ENCODE measurements around the gene CAPZA3. TPM values are rescaled to one million over a fixed set of nuclear protein-coding genes. Genes with fewer than 3 reads are reported as not detected.
"Not testable (repeated sequence)": the region's sequence is repeated elsewhere in the genome, so short reads cannot be mapped to it uniquely, and the experiment has no call there.

The CAPZA3 gene, protein sequence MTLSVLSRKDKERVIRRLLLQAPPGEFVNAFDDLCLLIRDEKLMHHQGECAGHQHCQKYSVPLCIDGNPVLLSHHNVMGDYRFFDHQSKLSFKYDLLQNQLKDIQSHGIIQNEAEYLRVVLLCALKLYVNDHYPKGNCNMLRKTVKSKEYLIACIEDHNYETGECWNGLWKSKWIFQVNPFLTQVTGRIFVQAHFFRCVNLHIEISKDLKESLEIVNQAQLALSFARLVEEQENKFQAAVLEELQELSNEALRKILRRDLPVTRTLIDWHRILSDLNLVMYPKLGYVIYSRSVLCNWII
- total RNA-seq = not detected
- polyA plus RNA-seq (ENCODE audit: insufficient read length in 2 of 2) = not detected
- long read RNA-seq, donor 1 = 0 reads
- long read RNA-seq, donor 2 = 0 reads
- long read RNA-seq, donor 3 = 0 reads
- long read RNA-seq, donor 4 = 0 reads

DNA sequence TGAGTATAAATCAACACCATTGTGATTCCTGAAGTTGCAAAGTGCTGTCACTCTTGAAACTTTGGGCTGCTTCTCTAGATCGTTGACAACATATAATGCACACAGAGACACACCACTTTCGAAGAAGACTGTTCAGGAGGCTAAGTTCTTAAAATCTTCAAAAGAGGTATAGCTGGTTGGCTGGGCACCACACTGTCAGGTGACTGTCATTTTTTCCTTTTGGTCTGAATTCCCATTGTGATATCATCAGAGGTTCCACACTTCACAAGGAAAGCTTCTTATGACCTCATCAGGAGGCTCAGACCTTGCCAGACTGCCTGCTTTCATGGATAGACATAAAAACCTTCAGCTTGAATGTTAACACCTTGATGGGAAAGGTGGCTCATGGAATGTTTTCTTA lies at the start of gene CAPZA3, which contains the start of gene PLCZ1:
TSS of gene CAPZA3 (plus strand) at position 301 of the 400 bp plus-strand sequence. CDS start 150 bp downstream, outside the sequence.
TSS of gene PLCZ1 (minus strand) at position 194 of the 400 bp plus-strand sequence. CDS start 641 bp downstream, outside the sequence.
- Histone ChIP-seq H3K27ac (ENCODE audit: low read depth, low read length) (no peak within 1 kb of the TSS), H3K4me3 (ENCODE audit: low read depth, low read length) (no peak within 1 kb of the TSS), H3K27me3 (ENCODE audit: control insufficient read depth, insufficient read depth, low read length) (no peaks in the 10 kb centered on the region), H3K9me3 (ENCODE audit: control insufficient read depth, insufficient read depth, low read length) (no peaks in the 10 kb centered on the region), H3K4me1 (ENCODE audit: control insufficient read depth, insufficient read depth, low read length) (no peaks in the 10 kb centered on the region), H3K36me3 (ENCODE audit: control insufficient read depth, insufficient read depth, low read length) (no peaks in the 10 kb centered on the region)
- 58% methylated on average over 2 of the region's 2 CpGs for WGBS (ENCODE audit: insufficient coverage)
- no peak for DNase-seq (ENCODE audit: low read depth in 4 of 6, low spot score in 6 of 6)

DNA sequence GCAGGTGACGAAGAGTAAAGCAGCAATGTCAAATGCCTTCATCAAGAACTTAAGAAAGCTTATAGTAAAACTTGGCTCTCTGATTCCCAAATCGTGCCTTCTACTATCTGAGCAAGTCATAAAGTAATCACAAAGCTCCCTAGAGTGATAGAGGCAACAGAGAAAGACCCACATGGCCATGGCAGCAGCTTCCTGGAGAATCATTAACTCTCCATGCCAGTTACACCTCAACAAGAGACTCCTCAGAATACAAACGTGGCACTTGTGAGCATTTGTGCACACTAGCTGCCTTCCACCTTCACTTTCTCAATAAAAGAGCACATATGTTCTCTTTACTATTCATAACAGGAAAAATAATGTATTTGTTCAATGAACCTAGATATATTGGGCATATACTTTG lies 48.1 kb upstream of the CAPZA3 start:
- Histone ChIP-seq H3K4me3 (ENCODE audit: low read depth, low read length) (no peak overlapping the region), H3K4me1 (ENCODE audit: control insufficient read depth, insufficient read depth, low read length) (no peaks in the 10 kb centered on the region), H3K27me3 (ENCODE audit: control insufficient read depth, insufficient read depth, low read length) (no peaks in the 10 kb centered on the region), H3K27ac (ENCODE audit: low read depth, low read length) (no peak overlapping the region), H3K9me3 (ENCODE audit: control insufficient read depth, insufficient read depth, low read length) (no peaks in the 10 kb centered on the region), H3K36me3 (ENCODE audit: control insufficient read depth, insufficient read depth, low read length) (no peaks in the 10 kb centered on the region)
- no peak for DNase-seq (ENCODE audit: low read depth in 4 of 6, low spot score in 6 of 6)
- WGBS (ENCODE audit: insufficient coverage) = 82% methylated on average over 2 of the region's 3 CpGs

DNA sequence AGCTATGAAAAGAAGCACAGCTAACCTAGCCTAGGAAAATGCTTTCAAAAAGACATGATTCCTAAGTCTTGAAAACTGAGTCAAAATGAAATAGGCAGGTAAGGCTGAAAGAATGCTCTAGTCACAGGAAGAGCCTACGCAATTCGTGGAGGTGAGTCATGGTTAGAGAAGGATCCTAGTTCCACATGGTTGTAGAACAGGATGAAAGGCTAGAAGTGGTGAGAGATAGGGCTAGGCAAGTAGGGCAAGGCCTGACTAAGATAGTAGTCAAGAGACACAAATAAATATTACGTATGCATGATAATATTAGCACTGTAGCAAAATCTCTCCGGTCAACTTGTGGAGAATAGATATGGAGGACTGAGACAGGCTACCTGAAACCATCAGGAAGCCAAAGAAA lies 47.3 kb upstream of the CAPZA3 start:
- H3K4me1 ChIP-seq (ENCODE audit: control insufficient read depth, insufficient read depth, low read length) = no peaks in the 10 kb centered on the region

DNA sequence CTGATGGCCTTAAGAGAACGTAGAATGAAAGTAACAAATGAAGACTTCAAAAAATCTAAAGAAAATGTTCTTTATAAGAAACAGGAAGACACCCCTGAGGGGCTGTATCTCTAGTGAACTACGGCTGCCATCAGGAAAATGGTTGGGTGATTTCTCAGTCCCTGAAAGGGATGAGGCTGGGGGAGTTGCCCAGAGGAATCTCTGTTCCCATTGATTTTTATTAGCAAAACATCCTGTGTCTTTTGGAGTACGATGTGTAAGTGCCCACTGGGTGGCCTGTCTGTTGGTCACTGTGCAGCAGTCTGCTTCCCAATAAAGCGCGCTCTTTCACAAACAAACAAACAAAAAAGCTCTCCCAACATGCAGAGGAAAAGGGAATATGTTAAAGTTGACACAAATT lies 43.9 kb upstream of the CAPZA3 start:
- DNase-seq (ENCODE audit: low read depth in 4 of 6, low spot score in 6 of 6); H3K9me3 ChIP-seq (ENCODE audit: control insufficient read depth, insufficient read depth, low read length); H3K4me3 ChIP-seq (ENCODE audit: low read depth, low read length); H3K27ac ChIP-seq (ENCODE audit: low read depth, low read length); H3K4me1 ChIP-seq (ENCODE audit: control insufficient read depth, insufficient read depth, low read length); H3K36me3 ChIP-seq (ENCODE audit: control insufficient read depth, insufficient read depth, low read length); H3K27me3 ChIP-seq (ENCODE audit: control insufficient read depth, insufficient read depth, low read length): not testable (repeated sequence)
- whole genome bisulfite sequencing (ENCODE audit: insufficient coverage) = no CpG with 5 or more reads among the region's 5 CpGs

More for the DNA sequence above, 47.3 kb upstream of the CAPZA3 start:
- Histone ChIP-seq H3K36me3 (ENCODE audit: control insufficient read depth, insufficient read depth, low read length) (no peaks in the 10 kb centered on the region), H3K4me3 (ENCODE audit: low read depth, low read length) (no peak overlapping the region), H3K27ac (ENCODE audit: low read depth, low read length) (no peak overlapping the region), H3K27me3 (ENCODE audit: control insufficient read depth, insufficient read depth, low read length) (no peaks in the 10 kb centered on the region), H3K9me3 (ENCODE audit: control insufficient read depth, insufficient read depth, low read length) (no peaks in the 10 kb centered on the region)
- WGBS (ENCODE audit: insufficient coverage) = 97% methylated on average over 3 of the region's 4 CpGs
- no peak for DNase-seq (ENCODE audit: low read depth in 4 of 6, low spot score in 6 of 6)

DNA sequence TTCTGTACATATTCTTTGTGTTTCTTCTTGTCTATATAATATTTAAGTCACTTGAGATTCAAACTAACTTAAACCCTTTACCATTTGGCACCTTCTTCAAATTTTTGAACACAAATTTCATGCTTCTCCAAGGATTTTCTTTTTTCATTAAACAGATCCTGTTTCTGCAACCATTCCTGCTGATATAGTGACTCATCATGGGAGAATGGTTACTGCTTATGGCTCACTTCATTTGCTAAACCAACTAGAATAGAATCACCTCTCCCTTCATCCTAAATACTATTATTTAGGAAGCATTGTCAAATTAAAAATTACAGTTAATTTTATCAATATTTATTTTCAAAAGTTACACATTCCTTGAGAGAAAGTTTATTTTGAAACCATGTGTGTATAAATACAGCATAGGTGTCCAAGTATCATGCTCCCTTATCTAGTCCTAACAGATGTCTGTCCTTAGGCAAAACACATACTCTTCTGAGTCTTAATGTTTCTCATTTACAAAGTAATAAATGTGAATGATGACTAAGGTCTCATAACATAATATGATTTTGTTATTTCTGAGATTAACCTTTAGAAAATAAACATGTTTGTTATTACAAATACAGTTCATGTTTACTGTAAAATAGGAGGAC lies 40.8 kb upstream of the CAPZA3 start:
- no peaks in the 10 kb centered on the region for H3K9me3 ChIP-seq (ENCODE audit: control insufficient read depth, insufficient read depth, low read length)
- no peaks in the 10 kb centered on the region for H3K4me1 ChIP-seq (ENCODE audit: control insufficient read depth, insufficient read depth, low read length)
- H3K4me3 ChIP-seq (ENCODE audit: low read depth, low read length) = no peak overlapping the region
- DNase-seq (ENCODE audit: low read depth in 4 of 6, low spot score in 6 of 6) = no peak
- no peaks in the 10 kb centered on the region for H3K27me3 ChIP-seq (ENCODE audit: control insufficient read depth, insufficient read depth, low read length)
- H3K27ac ChIP-seq (ENCODE audit: low read depth, low read length) = no peak overlapping the region
- H3K36me3 ChIP-seq (ENCODE audit: control insufficient read depth, insufficient read depth, low read length) = no peaks in the 10 kb centered on the region

DNA sequence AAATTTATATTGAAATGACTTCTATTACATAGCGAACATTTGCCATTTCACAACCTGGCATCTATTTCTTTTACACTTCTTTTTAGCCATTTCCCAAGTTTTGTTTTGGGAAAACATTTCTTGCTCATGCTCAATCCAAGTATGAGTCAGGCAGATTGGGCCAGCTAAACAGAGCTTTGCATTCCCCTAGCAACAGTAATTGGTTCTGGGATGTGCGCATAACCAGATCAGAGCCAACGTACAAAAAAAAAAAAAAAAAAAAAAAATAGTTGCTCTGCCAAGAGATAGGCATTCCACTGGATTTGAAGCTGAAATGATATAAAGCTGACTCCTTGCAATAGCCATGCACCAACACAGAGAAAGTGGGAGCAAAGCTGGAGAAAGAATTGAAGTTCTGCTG lies 37.6 kb upstream of the CAPZA3 start:
- Histone ChIP-seq H3K4me1 (ENCODE audit: control insufficient read depth, insufficient read depth, low read length) (no peaks in the 10 kb centered on the region), H3K4me3 (ENCODE audit: low read depth, low read length) (no peak overlapping the region), H3K27ac (ENCODE audit: low read depth, low read length) (no peak overlapping the region), H3K9me3 (ENCODE audit: control insufficient read depth, insufficient read depth, low read length) (no peaks in the 10 kb centered on the region), H3K36me3 (ENCODE audit: control insufficient read depth, insufficient read depth, low read length) (no peaks in the 10 kb centered on the region), H3K27me3 (ENCODE audit: control insufficient read depth, insufficient read depth, low read length) (no peaks in the 10 kb centered on the region)
- DNase-seq (ENCODE audit: low read depth in 4 of 6, low spot score in 6 of 6) = peak in 2 of 6 donors; percentile 5 to 51
- no CpG with 5 or more reads among the region's 3 CpGs for WGBS (ENCODE audit: insufficient coverage)

DNA sequence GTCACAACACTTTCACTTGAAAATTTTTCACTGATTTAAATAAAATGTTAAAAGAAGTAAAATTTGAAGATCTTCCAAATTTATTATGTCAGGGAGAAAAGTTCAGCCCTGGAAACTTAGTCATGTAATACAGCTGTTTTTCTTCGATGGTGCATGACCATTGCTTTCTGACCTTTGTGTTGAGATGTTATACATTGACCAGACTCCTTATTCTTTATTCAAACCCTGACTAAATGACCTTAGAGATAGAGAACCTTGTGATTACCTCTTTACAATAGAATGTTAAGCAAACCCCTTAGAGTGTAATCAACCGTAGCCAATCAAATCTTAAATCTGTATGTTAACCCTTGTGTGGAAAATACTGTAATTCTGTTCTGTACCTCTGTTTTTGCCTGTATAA lies 34.6 kb upstream of the CAPZA3 start:
- H3K36me3 ChIP-seq (ENCODE audit: control insufficient read depth, insufficient read depth, low read length) = no peaks in the 10 kb centered on the region
- no peaks in the 10 kb centered on the region for H3K9me3 ChIP-seq (ENCODE audit: control insufficient read depth, insufficient read depth, low read length)
- no peak overlapping the region for H3K27ac ChIP-seq (ENCODE audit: low read depth, low read length)
- no CpG with 5 or more reads among the region's 2 CpGs for WGBS (ENCODE audit: insufficient coverage)
- no peaks in the 10 kb centered on the region for H3K4me1 ChIP-seq (ENCODE audit: control insufficient read depth, insufficient read depth, low read length)
- no peak overlapping the region for H3K4me3 ChIP-seq (ENCODE audit: low read depth, low read length)
- H3K27me3 ChIP-seq (ENCODE audit: control insufficient read depth, insufficient read depth, low read length) = no peaks in the 10 kb centered on the region
- no peak for DNase-seq (ENCODE audit: low read depth in 4 of 6, low spot score in 6 of 6)

DNA sequence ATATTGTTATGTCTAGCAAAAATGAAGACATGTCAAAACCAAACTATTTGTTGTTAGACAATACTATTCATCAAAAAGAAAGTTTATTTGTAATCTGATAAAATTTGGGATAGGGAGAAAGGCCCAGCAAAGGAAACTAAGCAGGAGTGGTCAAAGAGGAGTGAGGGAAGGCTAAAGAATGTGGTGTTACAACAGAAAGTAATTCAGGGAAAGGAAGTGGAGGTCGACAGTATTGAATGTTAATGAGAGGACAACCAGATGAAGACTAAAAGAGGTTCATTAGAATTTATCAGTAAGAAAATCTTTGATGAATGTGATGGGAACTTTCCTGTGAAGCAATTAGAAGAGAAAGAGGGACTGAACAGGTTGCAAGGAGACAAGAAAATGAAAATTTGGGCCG lies 34.0 kb upstream of the CAPZA3 start:
- H3K9me3 ChIP-seq (ENCODE audit: control insufficient read depth, insufficient read depth, low read length) = no peaks in the 10 kb centered on the region
- no peak overlapping the region for H3K4me3 ChIP-seq (ENCODE audit: low read depth, low read length)
- H3K4me1 ChIP-seq (ENCODE audit: control insufficient read depth, insufficient read depth, low read length) = no peaks in the 10 kb centered on the region
- no peak overlapping the region for H3K27ac ChIP-seq (ENCODE audit: low read depth, low read length)
- H3K27me3 ChIP-seq (ENCODE audit: control insufficient read depth, insufficient read depth, low read length) = no peaks in the 10 kb centered on the region
- no peak for DNase-seq (ENCODE audit: low read depth in 4 of 6, low spot score in 6 of 6)
- no peaks in the 10 kb centered on the region for H3K36me3 ChIP-seq (ENCODE audit: control insufficient read depth, insufficient read depth, low read length)
- WGBS (ENCODE audit: insufficient coverage) = 65% methylated on average over 2 of the region's 2 CpGs

DNA sequence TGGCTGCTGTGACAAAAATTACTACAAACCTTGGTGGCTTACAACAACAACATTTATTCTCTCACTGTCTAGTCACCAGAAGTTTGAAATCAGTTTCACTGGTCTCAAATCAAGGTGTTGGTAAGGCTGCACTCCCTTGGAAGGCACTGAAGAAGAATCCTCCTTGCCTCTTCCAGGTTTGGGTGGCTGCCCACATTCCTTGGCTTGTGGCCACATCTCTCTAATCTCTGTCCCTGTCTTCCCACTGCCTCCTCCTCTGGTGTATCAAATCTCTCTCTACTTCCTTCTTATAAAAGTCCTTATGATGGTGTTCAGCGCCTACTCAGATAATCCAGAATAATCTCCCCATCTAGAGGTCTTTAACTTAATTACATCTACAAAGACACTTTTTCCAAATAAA lies 31.1 kb upstream of the CAPZA3 start:
- DNase-seq (ENCODE audit: low read depth in 4 of 6, low spot score in 6 of 6) = no peak
- Histone ChIP-seq H3K4me1 (ENCODE audit: control insufficient read depth, insufficient read depth, low read length) (no peaks in the 10 kb centered on the region), H3K27ac (ENCODE audit: low read depth, low read length) (no peak overlapping the region), H3K36me3 (ENCODE audit: control insufficient read depth, insufficient read depth, low read length) (no peaks in the 10 kb centered on the region), H3K9me3 (ENCODE audit: control insufficient read depth, insufficient read depth, low read length) (no peaks in the 10 kb centered on the region), H3K4me3 (ENCODE audit: low read depth, low read length) (no peak overlapping the region), H3K27me3 (ENCODE audit: control insufficient read depth, insufficient read depth, low read length) (no peaks in the 10 kb centered on the region)
- 100% methylated on average over 1 of the region's 1 CpG for WGBS (ENCODE audit: insufficient coverage)

DNA sequence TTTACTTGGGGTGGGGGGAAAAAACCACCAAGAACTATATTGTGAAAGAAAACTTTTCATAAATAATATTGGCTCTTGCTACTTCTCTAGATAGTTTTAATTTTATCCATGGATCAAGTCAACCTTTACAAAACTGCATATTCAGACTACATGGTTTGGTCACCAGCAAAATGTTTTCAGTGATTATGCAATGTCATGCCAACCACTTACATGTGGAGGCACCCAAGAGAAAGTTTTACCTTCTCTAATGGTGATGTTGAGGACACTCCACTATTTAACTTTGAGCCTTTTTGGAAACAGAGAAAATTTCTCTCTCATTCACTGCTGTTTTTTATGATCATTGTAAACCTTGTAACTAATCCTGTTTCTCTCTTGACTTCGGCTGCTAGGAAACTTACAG lies 21.7 kb upstream of the CAPZA3 start:
- Histone ChIP-seq H3K36me3 (ENCODE audit: control insufficient read depth, insufficient read depth, low read length) (no peaks in the 10 kb centered on the region), H3K9me3 (ENCODE audit: control insufficient read depth, insufficient read depth, low read length) (no peaks in the 10 kb centered on the region), H3K27me3 (ENCODE audit: control insufficient read depth, insufficient read depth, low read length) (no peaks in the 10 kb centered on the region), H3K4me3 (ENCODE audit: low read depth, low read length) (no peak overlapping the region), H3K4me1 (ENCODE audit: control insufficient read depth, insufficient read depth, low read length) (no peaks in the 10 kb centered on the region), H3K27ac (ENCODE audit: low read depth, low read length) (no peak overlapping the region)
- no peak for DNase-seq (ENCODE audit: low read depth in 4 of 6, low spot score in 6 of 6)
- no CpG with 5 or more reads among the region's 1 CpG for WGBS (ENCODE audit: insufficient coverage)
